ENCODE measurements around the gene PROX1.

The PROX1 gene

GRCh38 chr1:214002060-214002459 is 14.3 kb downstream of the PROX1 start:
- no peak for DNase-seq

- DNase-seq = no peak
These were observed 14.7 kb downstream of the PROX1 start for GRCh38 chr1:214002472-214002871.

GRCh38 chr1:214003233-214003632 is 15.5 kb downstream of the PROX1 start:
- no peak for DNase-seq

- no peak for DNase-seq
These were observed 16.2 kb downstream of the PROX1 start for GRCh38 chr1:214004014-214004413.

- no peak for DNase-seq
These were observed 17.0 kb downstream of the PROX1 start for GRCh38 chr1:214004795-214005194.

GRCh38 chr1:214005708-214006107 is 17.9 kb downstream of the PROX1 start:
- DNase-seq = no peak

DNA sequence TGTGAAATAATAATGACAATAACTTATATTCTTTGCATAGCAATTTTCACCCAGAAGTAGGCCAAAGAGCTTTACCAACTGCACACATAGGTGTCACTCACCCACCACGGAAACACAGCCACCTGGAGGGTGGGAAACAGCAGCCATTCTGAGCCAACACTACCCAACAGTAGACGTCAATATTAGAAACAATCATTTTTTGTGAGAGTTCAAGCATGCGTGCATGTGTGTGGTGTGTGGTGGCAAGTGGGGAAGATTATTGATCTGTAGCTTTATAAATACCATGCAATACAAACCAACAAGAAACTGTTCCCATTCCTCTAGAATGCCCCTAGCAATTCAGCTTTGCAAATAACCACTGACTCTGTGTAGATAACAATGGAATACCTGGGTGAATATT is 19.1 kb downstream of the PROX1 start:
- DNase-seq = no peak

DNA sequence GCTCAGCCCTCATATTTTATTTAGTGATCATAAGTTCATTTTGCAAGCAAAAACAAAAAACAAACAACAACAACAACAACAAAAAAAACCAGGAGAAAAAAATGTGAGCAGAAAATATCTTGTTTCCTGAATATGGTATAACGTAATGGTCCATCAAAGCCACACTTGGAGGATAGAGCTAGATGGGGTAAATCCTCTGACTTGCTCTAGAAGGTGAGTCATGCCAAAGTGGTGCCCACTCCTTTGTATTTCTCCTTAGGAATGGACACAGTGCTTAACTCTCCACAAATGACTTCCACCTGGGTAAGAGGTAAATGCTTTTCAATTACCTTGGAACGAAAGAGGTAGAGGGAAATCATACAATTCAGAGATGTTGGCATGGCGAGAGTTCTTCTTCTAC is 20.6 kb downstream of the PROX1 start:
- DNase-seq = no peak

- no peak for DNase-seq
These were observed 21.1 kb downstream of the PROX1 start for GRCh38 chr1:214008791-214009422.

DNA sequence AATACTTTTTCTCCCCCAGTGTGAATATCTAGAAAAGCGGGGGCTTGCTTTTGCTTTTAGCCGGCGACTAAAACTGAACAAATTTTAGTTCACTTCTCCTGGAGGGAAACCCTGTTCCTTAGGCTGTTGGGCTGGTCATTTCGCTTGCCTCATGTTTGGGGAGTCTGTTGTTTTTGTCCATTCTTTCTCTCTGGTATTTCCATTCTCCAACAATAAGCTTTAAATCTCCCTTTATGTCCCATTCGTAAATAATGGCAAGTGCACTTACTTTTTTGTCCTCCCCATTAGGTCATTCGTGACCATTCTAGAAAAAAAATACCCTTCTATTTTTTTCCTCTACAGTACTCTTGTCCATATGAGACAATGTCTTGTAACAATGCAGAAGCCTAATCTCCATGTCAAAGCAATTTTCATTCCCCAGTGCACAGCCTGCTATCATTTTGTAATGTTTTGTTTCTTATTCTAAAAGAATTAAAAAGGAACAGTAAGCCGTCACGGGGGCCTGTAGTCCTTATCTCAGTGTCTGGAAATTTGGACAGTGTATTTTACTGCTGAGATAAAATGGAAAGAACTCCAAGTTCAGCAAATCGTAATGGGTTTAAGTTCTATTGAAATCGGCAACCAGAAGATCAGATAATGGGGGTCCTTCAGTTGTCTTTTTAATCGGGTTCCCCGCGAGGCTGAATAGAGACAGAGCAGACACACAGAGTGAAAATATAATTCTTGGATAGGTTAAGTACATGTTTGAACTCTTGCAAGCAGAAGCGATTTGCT is 21.8 kb downstream of the PROX1 start:
- no peak for DNase-seq

GRCh38 chr1:214010197-214010573 is 22.4 kb downstream of the PROX1 start:
- DNase-seq = no peak

- no peak for DNase-seq
These were observed 22.9 kb downstream of the PROX1 start for GRCh38 chr1:214010717-214011116.

DNA sequence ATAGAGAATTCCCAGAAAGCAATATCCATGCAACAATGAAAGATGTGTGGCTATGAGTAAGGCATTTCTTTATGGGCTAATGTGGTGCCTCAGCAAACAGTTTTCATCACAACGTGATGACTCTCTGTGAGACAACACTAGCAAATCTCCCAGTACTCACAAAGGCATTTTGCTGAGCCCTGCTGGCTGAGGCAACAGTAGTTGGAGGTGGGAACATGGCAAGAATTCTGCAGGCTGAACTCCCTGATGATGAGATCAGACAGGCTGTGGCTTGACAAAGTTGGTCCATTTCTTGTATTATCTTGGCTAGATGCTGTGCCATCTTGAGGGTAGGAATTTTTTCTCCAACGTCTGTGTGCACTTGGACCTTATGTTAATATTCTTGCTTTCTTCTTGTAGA is 24.6 kb downstream of the PROX1 start:
- no peak for DNase-seq

DNA sequence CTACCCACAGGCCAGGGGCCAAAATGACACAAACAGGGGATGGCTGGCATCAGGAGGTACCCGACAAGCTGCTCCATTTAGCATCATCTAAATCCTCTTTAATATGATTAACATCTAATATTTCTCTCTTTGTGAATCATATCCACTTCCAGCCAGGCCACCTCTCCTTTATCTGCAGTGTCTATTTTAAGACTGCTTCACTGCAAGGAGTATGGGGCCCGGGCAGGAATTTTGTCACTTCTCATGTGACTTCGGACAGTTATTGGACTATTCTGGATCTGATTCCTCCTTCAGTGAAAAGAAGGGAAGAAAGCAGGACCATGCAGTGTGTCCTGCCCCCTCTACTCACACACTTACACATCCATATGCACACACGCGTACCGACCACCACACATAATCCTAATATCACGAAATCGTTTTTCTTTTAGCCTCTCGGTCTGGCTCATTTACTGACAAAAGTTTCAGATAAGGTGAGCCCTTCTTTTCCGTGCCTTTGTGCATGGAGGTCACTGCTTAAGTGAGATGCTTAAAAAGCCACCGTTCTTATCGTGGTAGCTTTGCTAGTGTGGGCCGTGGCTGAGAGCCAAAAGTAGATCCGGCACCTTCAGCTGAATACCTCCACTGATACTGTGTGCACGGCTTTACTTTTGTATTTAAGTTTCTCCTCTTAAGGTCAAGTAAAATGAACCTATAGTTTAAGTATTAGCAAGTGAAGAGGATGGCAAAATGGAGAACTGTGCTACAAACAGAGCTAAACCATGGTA is 26.0 kb downstream of the PROX1 start:
- no peak for DNase-seq

DNA sequence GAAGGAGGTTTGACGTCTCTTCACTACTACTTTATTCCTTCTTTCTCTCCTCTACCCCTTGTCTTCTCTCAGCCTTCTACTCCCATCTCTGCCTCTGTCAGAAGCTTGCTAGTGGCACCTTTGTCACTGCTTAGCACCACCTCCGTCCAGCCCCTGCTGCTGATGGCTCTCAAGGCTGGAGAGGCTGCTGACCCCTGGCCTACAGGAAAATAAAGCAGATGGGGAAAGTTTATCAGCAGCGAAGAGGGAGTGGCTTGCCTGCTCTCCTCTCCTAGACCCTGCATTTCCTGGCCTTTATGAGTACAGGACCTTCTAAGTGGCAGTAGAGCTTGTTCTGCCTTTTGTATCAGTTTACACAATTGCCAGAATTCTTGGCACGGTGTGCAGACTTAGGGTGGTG is 27.0 kb downstream of the PROX1 start:
- no peak for DNase-seq

GRCh38 chr1:214017191-214017982 is 29.6 kb downstream of the PROX1 start:
- no peak for DNase-seq

DNA sequence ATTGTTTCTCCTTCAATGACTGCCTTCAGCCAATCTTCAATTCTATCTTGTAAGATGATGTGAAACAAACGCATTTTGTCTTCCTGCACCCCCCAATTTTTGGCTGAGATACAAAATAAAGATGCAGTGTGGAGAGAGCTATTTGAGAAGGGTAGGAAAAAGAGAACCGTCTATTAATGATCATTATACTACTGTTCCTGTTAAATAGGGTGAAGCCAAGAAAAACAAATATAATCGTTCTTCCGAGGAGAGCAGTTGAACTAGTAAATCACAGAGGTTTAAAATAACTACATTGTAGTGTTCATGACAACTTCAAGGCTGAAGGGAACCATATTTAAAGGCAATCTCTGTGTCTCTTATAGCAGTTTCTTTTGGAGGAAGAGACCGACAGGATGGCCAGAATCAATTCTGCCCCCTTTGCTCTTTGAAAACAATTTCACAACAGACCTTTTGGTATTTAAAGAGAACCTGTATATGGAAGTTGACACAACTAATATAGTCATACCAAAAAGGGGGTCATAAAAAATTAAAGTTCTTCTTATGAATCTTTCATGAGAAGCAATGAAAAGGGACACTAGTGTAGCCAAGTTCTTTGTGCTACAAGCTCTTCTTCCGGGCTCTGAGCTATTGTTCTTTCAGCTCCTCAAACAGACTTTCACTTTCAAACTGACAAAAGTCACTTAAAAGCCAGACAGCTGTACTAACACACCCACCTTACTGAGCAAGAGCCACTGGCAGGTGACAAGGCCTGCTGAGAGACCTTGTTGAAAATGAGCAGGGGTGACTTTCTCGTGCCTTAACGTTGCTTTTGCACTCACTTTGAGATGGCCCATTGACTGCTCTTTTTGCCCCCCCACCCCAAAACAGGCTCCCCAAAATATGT is 30.9 kb downstream of the PROX1 start:
- DNase-seq = no peak

GRCh38 chr1:214019499-214019898 is 31.7 kb downstream of the PROX1 start:
- DNase-seq = no peak

- no peak for DNase-seq
These were observed 33.5 kb downstream of the PROX1 start for GRCh38 chr1:214021321-214021720.

- DNase-seq = no peak
These were observed 34.5 kb downstream of the PROX1 start for GRCh38 chr1:214022229-214022791.

DNA sequence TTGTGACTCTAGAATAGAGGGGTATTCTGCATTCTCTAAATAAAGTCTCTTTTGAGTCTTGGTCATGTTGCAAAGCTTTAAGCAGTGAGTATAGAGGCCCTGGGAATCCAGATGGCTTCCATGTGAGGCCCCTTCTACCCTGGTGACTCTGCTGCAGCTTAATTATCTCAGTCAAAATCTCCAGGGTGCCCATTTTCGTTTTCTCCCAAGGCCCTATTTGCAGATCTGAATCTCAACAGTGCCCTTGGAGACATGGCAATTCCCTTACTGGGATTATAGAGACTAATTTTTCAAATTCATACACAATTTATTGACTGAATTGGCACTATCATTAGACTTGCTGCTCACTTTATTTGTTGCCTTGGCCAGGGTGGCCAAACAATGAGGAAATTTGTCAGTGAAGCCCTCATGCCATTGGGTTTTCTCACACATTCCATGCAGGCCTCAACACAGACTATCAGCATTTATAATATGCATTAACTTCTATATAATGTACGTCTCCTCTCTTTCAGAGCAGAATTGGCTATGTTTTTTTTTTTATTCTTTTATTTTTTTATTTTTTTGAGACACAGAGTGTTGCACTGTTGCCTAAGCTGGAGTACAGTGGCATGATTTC is 35.1 kb downstream of the PROX1 start:
- DNase-seq = peak; percentile 23
